GM19328 (cell line): ENCODE data around the gene MED28.
"Not testable (repeated sequence)": the region's sequence is repeated elsewhere in the genome, so short reads cannot be mapped to it uniquely, and the experiment has no call there.

Experiments used
- ATAC-seq: cut with Tn5 transposase; IDR thresholded peaks from one replicate; pipeline ENCODE4 v1.9.1; 2021; ENCODE audit warnings: mild to moderate bottlenecking, moderate library complexity; ENCODE audit not compliant: unreplicated experiment

The MED28 gene

DNA sequence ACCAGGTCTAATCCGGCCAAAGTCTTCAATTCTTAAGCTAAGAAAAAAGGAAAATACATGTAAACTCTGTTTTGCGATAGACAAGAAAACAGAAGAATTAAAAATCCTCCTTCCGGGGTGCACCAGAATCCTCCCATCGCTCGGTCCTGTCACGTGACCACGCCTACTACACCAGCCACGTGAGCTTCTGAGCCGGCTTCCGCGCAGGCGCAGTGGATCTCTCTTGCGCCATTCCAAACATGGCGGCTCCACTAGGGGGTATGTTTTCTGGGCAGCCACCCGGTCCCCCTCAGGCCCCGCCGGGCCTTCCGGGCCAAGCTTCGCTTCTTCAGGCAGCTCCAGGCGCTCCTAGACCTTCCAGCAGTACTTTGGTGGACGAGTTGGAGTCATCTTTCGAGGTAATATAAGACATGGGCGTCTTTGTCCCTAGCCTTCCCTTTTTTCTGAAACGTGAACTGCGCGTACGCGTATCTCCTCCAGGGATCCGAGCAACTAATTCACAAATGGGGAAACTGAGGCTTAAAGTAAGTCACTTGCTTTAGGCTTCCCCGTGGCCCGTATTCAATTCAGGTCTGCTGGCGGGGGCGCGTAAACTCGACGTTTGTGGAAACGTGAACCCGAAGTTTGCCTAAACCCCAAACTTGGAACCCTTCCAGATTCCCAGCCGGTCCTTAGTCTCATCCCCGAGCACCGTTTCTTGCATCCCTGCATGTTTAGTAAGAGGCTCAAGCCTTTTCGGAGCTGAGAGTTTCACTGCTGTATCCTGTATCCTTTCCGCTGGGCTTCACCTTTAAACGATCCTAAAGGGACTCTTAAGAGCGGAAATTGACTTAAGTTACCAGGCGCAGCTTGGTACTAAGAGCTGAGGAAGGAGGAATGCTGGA lies at the start of gene MED28:
Gene MED28, plus strand, starts transcription at position 226 of the 884 bp plus-strand sequence. Its CDS starts 14 bp downstream, at position 240.
- ATAC-seq, result peak; percentile 86

- no peak for ATAC-seq
Observed at GRCh38 chr4:17565846-17566245, 48.6 kb upstream of the MED28 start.

DNA sequence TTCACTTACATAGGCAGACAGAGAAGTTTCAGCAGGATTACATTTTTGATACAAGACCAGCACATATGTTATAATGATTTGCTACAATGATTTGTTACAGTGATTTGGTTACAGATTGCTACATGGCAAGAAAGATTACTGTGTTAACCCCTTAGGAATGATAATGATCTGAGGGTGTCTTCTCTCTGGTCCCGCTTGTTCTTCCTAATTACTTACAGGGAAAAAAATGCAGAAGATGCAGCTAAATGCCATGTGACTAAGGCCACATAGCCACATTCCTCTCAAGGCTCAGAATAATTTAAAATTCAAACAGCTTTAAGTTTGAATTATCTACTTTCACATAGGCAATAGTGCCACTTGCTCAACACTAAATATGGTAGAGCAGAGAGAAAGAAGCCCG lies 47.2 kb upstream of the MED28 start:
- no peak for ATAC-seq

GRCh38 chr4:17574206-17574605 lies 40.2 kb upstream of the MED28 start:
- no peak for ATAC-seq

DNA sequence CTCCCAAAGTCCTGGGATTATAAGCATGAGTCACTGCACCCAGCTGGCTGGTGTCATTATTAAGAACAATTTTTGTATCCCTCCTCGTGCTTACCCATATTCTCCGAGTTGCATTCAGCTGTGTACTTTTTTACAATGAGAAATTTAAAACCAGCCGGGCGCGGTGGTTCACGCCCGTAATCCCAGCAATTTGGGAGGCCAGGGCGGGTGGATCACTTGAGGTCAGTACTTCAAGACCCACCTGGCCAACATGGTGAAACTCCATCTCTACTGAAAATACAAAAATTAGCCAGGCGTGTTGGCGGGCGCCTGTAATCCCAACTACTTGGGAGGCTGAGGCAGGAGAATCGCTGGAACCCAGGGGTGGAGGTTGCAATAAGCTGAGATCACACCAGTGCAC lies 39.3 kb upstream of the MED28 start:
- not testable (repeated sequence) for ATAC-seq

- ATAC-seq, result peak; percentile 89
Observed at GRCh38 chr4:17576932-17577664, 37.3 kb upstream of the MED28 start, which contains the start of gene LAP3. TSS of gene LAP3 (plus strand) at chr4:17577198. CDS start at chr4:17577466, 268 bp downstream.

DNA sequence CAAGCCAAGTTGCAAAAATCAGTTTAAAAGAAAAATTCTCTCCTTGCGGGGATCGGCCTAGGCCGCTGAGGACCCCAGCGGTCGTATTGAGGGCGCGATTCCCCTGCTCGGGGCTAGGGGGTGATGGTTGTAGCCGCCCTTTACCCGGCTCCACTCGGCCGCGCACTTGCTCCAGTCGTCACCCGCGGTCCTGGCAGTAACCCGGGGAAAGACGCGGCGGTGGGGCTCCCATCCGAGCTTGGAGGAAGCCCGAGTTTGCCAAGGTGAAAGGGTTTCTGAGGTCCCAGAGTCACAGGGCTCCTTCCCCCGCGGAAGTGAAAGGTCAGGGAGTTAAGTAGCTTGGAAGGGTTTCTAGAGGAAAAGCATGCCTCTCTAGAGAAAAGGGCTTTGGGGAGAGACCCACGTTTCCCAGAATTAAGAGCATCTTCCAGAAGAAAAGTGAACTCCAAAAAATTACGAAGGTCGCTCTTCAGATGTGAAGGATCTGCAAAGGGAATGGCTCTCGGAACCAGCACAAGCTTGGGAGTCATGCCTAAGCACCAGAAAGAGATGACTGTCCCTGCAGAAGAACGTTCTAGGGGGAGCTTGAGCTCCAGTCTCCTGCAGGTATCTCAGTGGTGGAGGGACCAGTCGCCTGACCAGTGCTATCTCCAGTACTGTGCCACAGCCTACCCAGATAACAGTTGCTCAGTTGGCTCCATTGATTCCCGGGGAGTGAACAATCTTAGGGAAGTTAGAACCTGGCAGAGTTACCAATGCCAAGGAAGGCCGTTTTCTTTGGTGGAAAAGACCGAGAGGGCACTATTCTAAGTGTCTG lies 36.6 kb upstream of the MED28 start:
- ATAC-seq, result peak; percentile 3

DNA sequence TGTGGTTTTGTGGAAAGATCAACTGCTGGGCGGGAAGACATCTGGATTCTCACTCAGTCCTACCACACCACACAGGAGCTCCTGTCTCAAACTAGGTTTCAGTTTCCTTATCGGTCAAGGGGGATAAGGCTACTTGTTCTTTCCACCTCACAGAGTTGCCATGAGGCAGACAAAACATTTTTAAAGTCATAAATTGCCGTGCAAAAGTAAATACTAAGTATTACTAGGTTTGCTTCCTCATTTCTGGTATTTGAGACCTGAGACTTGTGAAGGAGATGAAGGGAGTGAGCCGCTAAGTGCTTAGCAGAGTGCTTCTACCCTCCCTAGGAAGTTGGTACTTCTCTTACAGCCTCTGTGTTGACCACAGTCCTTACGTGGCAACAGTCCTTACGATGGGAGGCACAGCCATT lies 36.0 kb upstream of the MED28 start:
- peak; percentile 21 for ATAC-seq

GRCh38 chr4:17580969-17581368 lies 33.5 kb upstream of the MED28 start:
- no peak for ATAC-seq

DNA sequence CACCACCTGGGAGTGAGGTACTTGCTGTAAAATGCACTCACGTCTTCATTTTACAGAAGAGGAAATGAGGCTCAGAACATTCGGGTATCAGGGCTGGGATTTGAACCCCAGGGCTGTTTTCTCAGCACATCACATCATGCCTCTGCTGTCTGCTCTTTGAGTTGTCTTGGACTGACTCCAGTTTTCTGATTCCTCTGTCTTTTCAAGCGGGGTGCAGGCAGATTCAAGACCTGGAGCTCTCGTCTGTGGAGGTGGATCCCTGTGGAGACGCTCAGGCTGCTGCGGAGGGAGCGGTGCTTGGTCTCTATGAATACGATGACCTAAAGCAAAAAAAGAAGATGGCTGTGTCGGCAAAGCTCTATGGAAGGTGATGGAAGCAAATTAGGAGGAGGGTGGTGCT lies 31.2 kb upstream of the MED28 start:
- no peak for ATAC-seq

DNA sequence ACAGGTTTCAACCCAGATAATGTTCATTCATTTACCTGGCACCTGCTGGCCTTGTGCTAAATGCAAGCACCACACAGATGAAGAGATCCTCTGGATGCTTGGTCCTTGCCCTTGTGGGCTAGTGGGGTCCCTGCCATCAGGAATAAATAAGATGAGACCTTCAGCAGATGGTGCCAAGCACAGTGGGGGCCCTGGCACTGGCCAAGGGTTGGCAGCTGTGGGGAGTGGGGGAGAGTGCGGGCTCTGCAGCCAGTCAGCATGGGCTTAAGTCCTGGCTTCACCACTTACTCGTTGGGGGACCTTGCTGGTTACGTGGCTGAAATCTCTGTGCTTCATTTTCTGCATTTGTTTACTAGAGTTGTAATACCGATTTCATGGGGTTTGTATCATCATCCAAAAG lies 30.5 kb upstream of the MED28 start:
- no peak for ATAC-seq

- no peak for ATAC-seq
Observed at GRCh38 chr4:17584521-17585213, 29.8 kb upstream of the MED28 start.

DNA sequence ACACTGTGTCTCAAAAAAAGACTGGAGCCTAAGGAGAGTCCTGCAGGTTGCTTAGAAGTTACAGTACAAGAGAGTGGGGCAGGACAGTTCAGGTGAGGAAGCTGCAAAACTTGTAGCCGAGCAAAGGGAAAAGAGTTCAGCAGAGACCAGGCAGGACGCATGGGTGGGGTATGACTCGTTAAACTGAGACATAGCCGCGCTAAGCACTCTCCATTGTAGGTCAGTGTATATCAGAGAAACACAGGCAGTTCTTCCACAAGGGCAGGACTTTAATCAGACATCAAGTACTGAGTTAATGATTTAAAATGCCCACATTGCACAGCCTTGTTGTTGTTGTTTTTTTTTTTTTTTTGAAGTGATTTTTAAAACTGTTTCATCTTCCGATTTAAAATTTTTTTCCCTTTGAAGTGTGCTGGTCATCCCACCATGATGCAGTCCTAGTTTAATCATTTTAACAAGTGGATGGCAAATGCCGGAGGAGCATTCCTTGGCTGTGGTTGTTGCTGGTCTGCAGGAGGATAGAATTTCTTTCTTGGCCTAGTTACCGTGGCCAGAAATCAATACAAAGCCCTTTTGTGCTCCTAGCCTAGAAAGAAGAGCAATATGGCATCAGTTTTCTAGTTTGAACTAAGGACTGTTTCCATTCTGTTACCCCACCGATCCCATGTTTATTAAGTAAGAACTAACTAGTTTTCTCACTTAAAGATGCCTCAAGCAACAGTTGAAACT lies 27.2 kb upstream of the MED28 start:
- no peak for ATAC-seq

DNA sequence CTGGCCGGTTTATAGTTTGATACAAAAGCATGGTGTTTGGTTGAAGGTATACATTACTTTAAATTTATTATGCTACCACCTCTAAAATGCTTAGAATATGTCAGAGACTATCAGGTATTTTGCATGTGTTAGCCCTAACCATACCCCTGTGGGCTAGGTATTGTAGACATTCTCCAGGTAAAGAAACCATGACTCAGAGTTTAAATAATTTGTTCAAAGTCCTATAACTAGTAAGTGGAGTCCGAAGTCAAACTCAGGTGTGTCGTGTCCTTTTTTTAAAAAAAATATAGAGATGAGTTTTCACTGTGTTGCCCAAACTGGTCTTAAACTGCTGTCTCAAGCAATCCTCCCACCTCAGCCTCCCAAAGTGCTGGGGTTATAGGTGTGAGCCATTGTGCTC lies 25.1 kb upstream of the MED28 start:
- ATAC-seq, result no peak

DNA sequence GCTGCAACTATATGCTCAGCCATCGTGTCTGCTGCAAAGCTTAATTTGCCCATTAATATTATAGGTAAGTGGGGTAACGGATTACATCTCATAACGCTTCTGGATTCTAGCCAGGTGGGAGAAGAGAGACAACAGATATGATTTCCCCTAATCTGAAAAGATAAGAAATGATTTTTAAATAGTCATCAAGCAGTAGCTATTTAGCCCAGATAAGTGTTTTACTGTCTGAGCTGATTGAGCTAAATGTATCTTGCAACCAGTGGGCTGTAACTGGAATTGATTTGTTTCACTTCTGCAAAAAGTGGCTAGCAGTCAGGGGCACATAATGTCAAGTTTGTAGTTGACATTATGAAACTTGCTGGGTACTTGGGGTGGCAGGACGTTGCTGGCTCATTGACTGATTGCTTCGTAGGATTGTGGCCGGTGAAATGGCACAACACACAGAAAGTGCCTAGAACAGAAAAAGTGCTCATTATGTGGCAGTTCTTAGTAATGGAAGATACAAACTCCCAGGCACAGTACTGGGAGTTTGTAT lies 18.9 kb upstream of the MED28 start:
- ATAC-seq, result peak; percentile 79

DNA sequence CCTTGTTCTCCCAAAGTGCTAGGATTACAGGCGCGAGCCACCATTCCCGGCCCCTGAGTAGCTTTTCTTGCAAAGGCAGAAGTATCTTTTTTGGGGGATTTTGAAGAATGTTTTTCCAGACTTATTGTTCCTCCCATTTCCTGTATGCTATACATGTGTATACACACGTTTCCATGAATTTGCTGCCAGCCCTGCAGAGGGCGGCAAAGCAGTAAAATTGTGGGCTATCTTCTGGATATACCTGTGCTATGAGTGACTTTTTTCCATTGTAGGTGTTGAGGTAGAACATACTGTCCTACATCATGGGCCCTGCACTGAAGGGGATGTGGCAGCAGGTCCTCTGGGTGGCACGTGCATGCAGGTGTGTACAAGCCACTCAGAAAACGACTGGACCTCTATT lies 16.9 kb upstream of the MED28 start:
- no peak for ATAC-seq

DNA sequence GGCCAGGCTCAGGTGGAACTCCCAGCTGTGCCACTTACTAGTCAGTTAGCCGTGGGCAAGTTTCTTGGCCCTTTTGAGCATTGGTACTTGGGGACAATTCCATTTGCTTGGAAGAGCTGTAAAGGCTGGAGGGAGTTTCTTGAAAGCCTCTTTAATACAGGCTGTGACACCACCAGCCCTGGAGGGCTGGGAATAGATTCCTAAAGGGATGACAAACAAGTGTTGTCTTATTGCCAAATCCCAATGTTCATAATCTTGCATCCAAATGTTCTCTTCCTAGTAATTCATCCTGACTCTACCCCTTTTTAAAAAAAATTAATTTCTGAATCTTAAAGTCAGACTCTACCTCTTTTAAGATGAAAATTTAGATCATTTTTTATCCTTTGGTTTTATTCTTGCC lies 14.6 kb upstream of the MED28 start:
- no peak for ATAC-seq

DNA sequence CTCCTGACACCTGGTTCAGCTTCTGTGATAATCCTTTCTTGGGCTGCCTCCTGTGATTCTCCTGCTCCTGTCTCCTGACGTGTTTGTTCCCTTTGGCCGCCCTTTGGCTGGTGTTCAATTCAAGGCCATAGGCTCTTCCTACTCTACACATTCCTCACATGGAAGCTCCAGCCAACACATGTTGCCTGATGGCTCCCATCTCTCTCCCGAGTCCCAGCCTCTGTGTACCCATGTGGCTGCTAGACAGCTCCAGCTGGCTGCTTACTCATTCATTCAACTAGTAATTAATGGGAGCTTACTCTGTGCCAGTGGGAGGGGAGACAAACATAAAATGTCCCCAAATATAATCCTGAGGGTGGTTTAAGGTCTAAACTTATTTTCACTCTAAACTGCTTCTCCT lies 9.2 kb upstream of the MED28 start:
- ATAC-seq, result no peak

- peak; percentile 45 for ATAC-seq
Observed at GRCh38 chr4:17613761-17614415, 553 bp upstream of the MED28 start.
